H1 (cell line): Measurements from ENCODE around the gene MRM3. TPM values are rescaled to one million over a fixed set of nuclear protein-coding genes. Genes with fewer than 3 reads are reported as not detected.

Source experiments
- CTCF ChIA-PET: fragments of 300-600 bp; sonication (Branson Sonifier 250); formaldehyde crosslinking; loops from one replicate; lab custom pipeline; 2021; ENCODE audit not compliant: partially characterized antibody; lab: Charles Lee
- POLR2A ChIA-PET: fragments of 300-600 bp; sonication (Branson Sonifier 250); formaldehyde crosslinking; loops from one replicate; lab custom pipeline; 2021; ENCODE audit warnings: inconsistent platforms; ENCODE audit not compliant: partially characterized antibody; lab: Charles Lee
- DNase-seq, 2 experiments: peaks; one replicate each; pipeline versions ENCODE4 v3.0.0 to v3.0.0-alpha.2; 2010 to 2022; ENCODE audit warnings: low spot score in 2 of 2, low read depth in 1 of 2, mixed read lengths in 1 of 2
- FAIRE-seq: peaks from 2 replicates; lab custom pipeline; 2011; peaks lifted over from hg19 to GRCh38; lab: Jason Lieb, UNC
- H2AFZ ChIP-seq: 2 replicates; pipeline ENCODE4 v1.8.1; 2012; ENCODE audit warnings: low read length, inconsistent platforms
- H2AK5ac ChIP-seq: 2 replicates; pipeline ENCODE4 v1.6.1; 2013; ENCODE audit warnings: low read depth, low read length
- H2BK120ac ChIP-seq: replicated peaks from 2 replicates; pipeline ENCODE3; 2013; ENCODE audit warnings: low read depth, low read length, inconsistent platforms
- H2BK12ac ChIP-seq: 2 replicates; pipeline ENCODE4 v1.6.1; 2013; ENCODE audit warnings: low read depth, low read length
- H2BK15ac ChIP-seq: 2 replicates; pipeline ENCODE4 v1.6.1; 2013; ENCODE audit warnings: low read length
- H2BK20ac ChIP-seq: 2 replicates; pipeline ENCODE4 v1.6.1; 2013; ENCODE audit warnings: low read length
- H2BK5ac ChIP-seq: 2 replicates; pipeline ENCODE4 v1.6.1; 2013; ENCODE audit warnings: low read depth, low read length
- H3K14ac ChIP-seq: 2 replicates; pipeline ENCODE4 v1.6.1; 2013; ENCODE audit warnings: inconsistent platforms; ENCODE audit not compliant: insufficient read length
- H3K18ac ChIP-seq: 2 replicates; pipeline ENCODE4 v1.6.1; 2013; ENCODE audit warnings: low read length; ENCODE audit errors: extremely low read depth
- H3K23ac ChIP-seq: 2 replicates; pipeline ENCODE4 v1.6.1; 2013; ENCODE audit warnings: inconsistent platforms; ENCODE audit not compliant: insufficient read length
- H3K23me2 ChIP-seq: 2 replicates; pipeline ENCODE4 v1.6.1; 2013; ENCODE audit warnings: low read depth, low read length
- H3K27ac ChIP-seq: 2 replicates; pipeline ENCODE4 v1.6.1; 2011; ENCODE audit warnings: low read depth, low read length, inconsistent platforms
- H3K27me3 ChIP-seq, 4 experiments: replicated peaks in 1 of 4; 1 replicate in 1 of 4; 2 replicates in 3 of 4; pipeline versions ENCODE4 v1.6.1 to v1.8.1; 2011 to 2013; ENCODE audit warnings: low read length in 3 of 4, mild to moderate bottlenecking in 3 of 4, inconsistent platforms in 2 of 4, mixed read lengths in 2 of 4, moderate library complexity in 1 of 4; ENCODE audit not compliant: control insufficient read depth in 3 of 4, insufficient read depth in 3 of 4; ENCODE audit errors: extremely low read depth in 1 of 4
- H3K36me3 ChIP-seq, 4 experiments: 2 replicates each; pipeline versions ENCODE4 v1.6.1 to v1.8.1; 2011 to 2013; ENCODE audit warnings: mild to moderate bottlenecking in 4 of 4, low read length in 3 of 4, moderate library complexity in 2 of 4, control low read depth in 1 of 4, inconsistent platforms in 1 of 4; ENCODE audit not compliant: insufficient read depth in 4 of 4, control insufficient read depth in 2 of 4
- H3K4ac ChIP-seq: replicated peaks from 2 replicates; pipeline ENCODE3; 2013; ENCODE audit warnings: low read length, low read depth, mixed read lengths, inconsistent platforms; ENCODE audit not compliant: insufficient read length
- H3K4me1 ChIP-seq, 4 experiments: replicated peaks in 1 of 4; 1 replicate in 1 of 4; 2 replicates in 3 of 4; pipeline versions ENCODE4 v1.6.1 to v1.8.1; 2011 to 2013; ENCODE audit warnings: low read length in 3 of 4, inconsistent platforms in 2 of 4, mixed read lengths in 1 of 4; ENCODE audit not compliant: insufficient read depth in 4 of 4, control insufficient read depth in 3 of 4
- H3K4me2 ChIP-seq, 2 experiments: 2 replicates each; pipeline versions ENCODE4 v1.6.1 to v1.8.1; 2011 to 2013; ENCODE audit warnings: low read depth in 2 of 2, low read length in 2 of 2, control low read depth in 1 of 2, inconsistent platforms in 1 of 2, mild to moderate bottlenecking in 1 of 2; ENCODE audit not compliant: insufficient read depth in 1 of 2
- H3K4me3 ChIP-seq, 4 experiments: fragments of 200-600, 300-600 bp in 1 of 4; sonication (generic), shearing (Covaris generic), sonication (Bioruptor Twin) in 1 of 4; 2 replicates each; pipeline versions ENCODE4 v1.5.1 to v1.8.1; 2011 to 2016; ENCODE audit warnings: low read length in 4 of 4, low read depth in 3 of 4, control low read depth in 2 of 4, inconsistent platforms in 2 of 4, mild to moderate bottlenecking in 2 of 4, mixed read lengths in 1 of 4, moderate library complexity in 1 of 4; ENCODE audit not compliant: insufficient read depth in 2 of 4; ENCODE audit errors: extremely low read depth in 1 of 4
- H3K56ac ChIP-seq: replicated peaks from 2 replicates; pipeline ENCODE3; 2013; ENCODE audit warnings: low read depth, mild to moderate bottlenecking, mixed read lengths, low read length, inconsistent platforms; ENCODE audit not compliant: insufficient read length
- H3K79me1 ChIP-seq: 2 replicates; pipeline ENCODE4 v1.6.1; 2013; ENCODE audit warnings: low read depth, low read length, control low read depth
- H3K79me2 ChIP-seq, 2 experiments: 2 replicates each; pipeline versions ENCODE4 v1.6.1 to v1.8.1; 2012 to 2013; ENCODE audit warnings: low read length in 2 of 2, mild to moderate bottlenecking in 2 of 2, inconsistent platforms in 1 of 2; ENCODE audit not compliant: insufficient read depth in 2 of 2, control insufficient read depth in 1 of 2
- H3K9ac ChIP-seq, 4 experiments: replicated peaks in 1 of 4; 1 replicate in 1 of 4; 2 replicates in 3 of 4; pipeline versions ENCODE4 v1.6.1 to v1.8.1; 2011 to 2013; ENCODE audit warnings: low read depth in 3 of 4, low read length in 3 of 4, control low read depth in 2 of 4, mild to moderate bottlenecking in 2 of 4, moderate library complexity in 2 of 4, inconsistent platforms in 1 of 4; ENCODE audit errors: extremely low read depth in 1 of 4
- H3K9me3 ChIP-seq, 2 experiments: 2 replicates each; pipeline versions ENCODE4 v1.6.1 to v1.8.1; 2012 to 2013; ENCODE audit warnings: mild to moderate bottlenecking in 2 of 2, moderate library complexity in 2 of 2, control low read depth in 1 of 2, inconsistent platforms in 1 of 2, low read depth in 1 of 2, low read length in 1 of 2, mixed read lengths in 1 of 2; ENCODE audit not compliant: insufficient read depth in 2 of 2
- H4K20me1 ChIP-seq, 2 experiments: replicated peaks in 1 of 2; 2 replicates each; pipeline versions ENCODE3 to v1.8.1; 2011 to 2013; ENCODE audit warnings: inconsistent platforms in 2 of 2, low read length in 2 of 2, mild to moderate bottlenecking in 1 of 2; ENCODE audit not compliant: insufficient read depth in 2 of 2, control insufficient read depth in 1 of 2
- H4K5ac ChIP-seq: 2 replicates; pipeline ENCODE4 v1.6.1; 2013; ENCODE audit warnings: low read length, low read depth, mixed read lengths, inconsistent platforms; ENCODE audit not compliant: insufficient read length
- H4K8ac ChIP-seq: 2 replicates; pipeline ENCODE4 v1.8.0; 2013; ENCODE audit warnings: mild to moderate bottlenecking, moderate library complexity, low read length, inconsistent platforms; ENCODE audit not compliant: insufficient read depth; ENCODE audit errors: extremely low read depth
- H4K91ac ChIP-seq: replicated peaks from 2 replicates; pipeline ENCODE3; 2013; ENCODE audit warnings: low read length, mixed read lengths, inconsistent platforms; ENCODE audit not compliant: insufficient read length
- CBX5 ChIP-seq: fragments of 300-800, 300-1000 bp; sonication (generic); IDR thresholded peaks from 2 replicates; pipeline ENCODE4 v1.7.1; 2016; ENCODE audit warnings: antibody characterized with exemption, low read length, low read depth
- CEBPB ChIP-seq: IDR thresholded peaks from 2 replicates; pipeline ENCODE4 v1.6.1; 2012; ENCODE audit warnings: low read depth, low read length
- SIX5 ChIP-seq: IDR thresholded peaks from 2 replicates; pipeline ENCODE4 v1.6.1; 2011; ENCODE audit warnings: mild to moderate bottlenecking, low read depth, low read length
- WGBS, 2 experiments: shearing (Covaris generic) in 1 of 2; methylation state at CpG; one replicate each; pipeline versions ENCODE4 v1.1.6 to v1.1.7; 2013 to 2015; ENCODE audit warnings: low lambda C conversion rate in 2 of 2, mixed read lengths in 2 of 2, inconsistent platforms in 1 of 2, low coverage in 1 of 2, missing lambda C conversion rate in 1 of 2; ENCODE audit not compliant: insufficient replicate concordance in 2 of 2, insufficient coverage in 1 of 2, insufficient read length in 1 of 2; ENCODE audit errors: extremely low coverage in 1 of 2, missing lambda C conversion rate in 1 of 2; 5-methylcytosine and 5-hydroxymethylcytosine counted together
- polyA plus RNA-seq, 7 experiments: library from polyadenylated mRNA; depleted of rRNA in 3 of 7; stranded (reverse) in 5 of 7; unstranded in 2 of 7; fragments of >200 nt in 5 of 7; fragments of 200-250 nt in 2 of 7; gene quantifications; 1 replicate in 5 of 7; 2 replicates in 1 of 7; 4 replicates in 1 of 7; pipeline versions ENCODE4 v1.2.1 to v1.2.3, GENCODE V29; 2011 to 2013; ENCODE audit warnings: missing spikeins in 2 of 7, mixed read lengths in 2 of 7
- total RNA-seq: library from RNA; stranded (reverse); fragmentation: NEBNext Ultra II Directional; extraction: Animal tissue kit (Norgen Biotek cat#: 25700); gene quantifications from 2 replicates; pipeline ENCODE4 v1.2.1, GENCODE V29; 2021

The MRM3 gene
- total and polyA plus RNA-seq, 2 of the 8 experiments (the other 6 are each of a cell fraction or from before 2014, with no cell fraction given) = 10.1 to 20.8 TPM

GRCh38 chr17:834136-834535 lies 52.0 kb downstream of the MRM3 start:
- Histone ChIP-seq H3K4me2 (no peak overlapping the region), H3K14ac (no peak overlapping the region), H4K20me1 (peaks cover 0 to 2% of the 10 kb centered on the region in 2 experiments), H2AK5ac (peak overlapping the region; percentile 95), H3K23me2 (no peaks in the 10 kb centered on the region), H2BK120ac (no peak overlapping the region), H3K79me2 (peaks cover 0 to 40% of the 10 kb centered on the region in 2 experiments; a peak in 2 of 4 replicates), H3K79me1 (peaks cover 16% of the 10 kb centered on the region), H3K27me3 (no peaks in the 10 kb centered on the region), H4K91ac (no peak overlapping the region), H3K4ac (no peak overlapping the region), H2AFZ (no peak overlapping the region), H3K27ac (no peak overlapping the region), H3K36me3 (no peaks in the 10 kb centered on the region), H3K4me3 (no peak overlapping the region), H3K4me1 (peaks cover 0 to 3% (median 0%) of the 10 kb centered on the region in 4 experiments; a peak in 3 of 7 replicates), H3K9ac (no peak overlapping the region), H2BK5ac (peak overlapping the region; percentile 73), H3K23ac (no peak overlapping the region), H2BK15ac (no peak overlapping the region), H3K18ac (no peak overlapping the region), H2BK12ac (no peak overlapping the region), H4K8ac (no peak overlapping the region), H2BK20ac (no peak overlapping the region), H3K56ac (no peak overlapping the region), H4K5ac (no peak overlapping the region), H3K9me3 (no peaks in the 10 kb centered on the region)
- ChIA-PET POLR2A (interaction anchor here (0.7 kb wide), 1 partner anchor 149 kb away, joined by 4 read pairs; no protein-coding TSS in a partner anchor), CTCF (interaction anchor here (1.6 kb wide), 1 partner anchor 39 kb away, joined by 4 read pairs; no protein-coding TSS in a partner anchor)
- no peak for DNase-seq
- no peak for FAIRE-seq
- 98% methylated on average over 6 of the region's 6 CpGs; no CpG with 5 or more reads in 1 of the 2 experiments for WGBS, 2 experiments
- TF ChIP-seq SIX5 = no peak
- no peak for TF ChIP-seq CEBPB
- TF ChIP-seq CBX5 = no peak
